Ovary (tissue), 9 donors: ENCODE results near the gene LIPC. TPM values are rescaled to one million over a fixed set of nuclear protein-coding genes. Genes with fewer than 3 reads are reported as not detected.
A peak's percentile ranks its signal among the peaks of the same experiment; 100 is the strongest.

Experiments used
- DNase-seq, 5 donors: peaks; one replicate each; pipeline ENCODE4 v3.0.0-alpha.2; 2019 to 2020
- H3K27ac ChIP-seq, 2 donors: fragments of 200-600 bp; one replicate each; pipeline versions ENCODE4 v1.5.1 to v1.8.0; 2019 to 2022
- H3K27me3 ChIP-seq: fragments of 200-600 bp; one replicate; pipeline ENCODE4 v1.8.0; 2022
- H3K36me3 ChIP-seq: fragments of 200-600 bp; sonication (generic); one replicate; pipeline ENCODE4 v1.5.1; 2019
- H3K4me1 ChIP-seq: one replicate; pipeline ENCODE4 v1.8.1; 2013; ENCODE audit warnings: mild to moderate bottlenecking, moderate library complexity; ENCODE audit not compliant: insufficient read depth
- H3K4me3 ChIP-seq: fragments of 200-600 bp; sonication (generic); one replicate; pipeline ENCODE4 v1.5.1; 2017
- H3K9me3 ChIP-seq, 2 donors: fragments of 200-600 bp in 1 of 2; sonication (generic) in 1 of 2; one replicate each; pipeline versions ENCODE4 v1.5.1 to v1.8.1; 2013 to 2019; ENCODE audit warnings: mild to moderate bottlenecking in 1 of 2, moderate library complexity in 1 of 2
- CTCF ChIP-seq, 3 donors: fragments of 450-650 bp in 2 of 3; fragments of 200-600 bp in 1 of 3; IDR thresholded peaks; one replicate each; pipeline versions ENCODE4 v1.5.1 to v1.8.0; 2016 to 2022; ENCODE audit warnings: antibody characterized with exemption in 3 of 3, mild to moderate bottlenecking in 1 of 3
- EP300 ChIP-seq: sonication (generic); formaldehyde crosslinking; IDR thresholded peaks from one replicate; pipeline ENCODE4 v1.6.1; 2017; ENCODE audit warnings: antibody characterized with exemption
- POLR2A ChIP-seq: fragments of 450-650 bp; IDR thresholded peaks from one replicate; pipeline ENCODE4 v1.6.1; 2017; ENCODE audit warnings: antibody characterized with exemption, mild to moderate bottlenecking, moderate library complexity
- WGBS, 3 donors: extraction: QIAGEN DNeasy Blood & Tissue Kit in 1 of 3; methylation state at CpG; one replicate each; pipeline versions ENCODE4 v1.1.5 to v1.1.7; 2013 to 2017; 5-methylcytosine and 5-hydroxymethylcytosine counted together
- intact Hi-C, 4 donors: fragments of 100-400 bp; cut with DNase I; formaldehyde crosslinking; loops; one replicate each; pipeline versions ENCODE4 v1.11.0 to v1.15.1; 2022 to 2023
- polyA plus RNA-seq, 2 donors: library from polyadenylated mRNA; stranded (reverse); fragments of 200-250 nt in 1 of 2; fragments of 350-450 nt in 1 of 2; fragmentation: Illumina TruSeq in 1 of 2; extraction: RNeasy Lipid Tissue Mini Kit (QIAGEN cat#74804) in 1 of 2; gene quantifications; one replicate each; pipeline ENCODE4 v1.2.3, GENCODE V29; 2013 to 2014
- total RNA-seq, 7 donors: library from RNA; depleted of rRNA in 2 of 7; stranded (reverse); fragments of >200 nt in 2 of 7; fragmentation: NEBNext Ultra II Directional in 3 of 7; extraction: Animal tissue kit (Norgen Biotek cat#: 25700) in 3 of 7; gene quantifications; one replicate each; pipeline versions ENCODE4 v1.1.0 to v1.2.4, GENCODE V29; 2016 to 2023
- donor health status: DM: no; HTN: no; CAD: no; lungs with moderate emphysema.
- donor health status: DM: no; HTN: no; CAD: no.
- donor health status: Bipolar disorder and iron deficiency.
- donor health status: DM: yes; HTN: yes; CAD: no.
- donor health status: DM: no; HTN: no; CAD: no.
- donor health status: DM: yes; HTN: yes; CAD: no.

The LIPC gene
- total and polyA plus RNA-seq, 9 donors: 0.28 to 1.1 (median 0.72) TPM

- WGBS, 3 donors: 40 to 44% (median 41%) methylated on average over 9 of the region's 9 CpGs
- Histone ChIP-seq H3K9me3 (no peaks in the 10 kb centered on the region), H3K36me3 (no peaks in the 10 kb centered on the region), H3K27me3 (no peaks in the 10 kb centered on the region), H3K27ac (peak overlapping the region; percentile 30 to 68), H3K4me3 (no peak overlapping the region), H3K4me1 (peaks cover 5% of the 10 kb centered on the region)
- peak; percentile 55 to 77 (median 65) for DNase-seq
- intact Hi-C loops: no loop called here
- no peak for TF ChIP-seq EP300
- no peak for TF ChIP-seq POLR2A
- no peak for TF ChIP-seq CTCF (IDR thresholded peaks at IDR 0.05)
These were observed 36.1 kb downstream of the LIPC start for GRCh38 chr15:58467722-58468423.

- peak in 2 of 5 donors; percentile 21 to 34 for DNase-seq
- intact Hi-C loops: no loop called here
- H3K4me1 ChIP-seq: peaks cover 12% of the 10 kb centered on the region
- no peak overlapping the region for H3K27ac ChIP-seq
- H3K27me3 ChIP-seq: no peaks in the 10 kb centered on the region
- H3K36me3 ChIP-seq: no peaks in the 10 kb centered on the region
- H3K9me3 ChIP-seq: no peaks in the 10 kb centered on the region
- H3K4me3 ChIP-seq: no peak overlapping the region
- no peak for TF ChIP-seq CTCF (IDR thresholded peaks at IDR 0.05)
- no peak for TF ChIP-seq POLR2A
- no peak for TF ChIP-seq EP300
- WGBS, 3 donors: 47 to 58% (median 54%) methylated on average over 11 of the region's 11 CpGs
These were observed 37.9 kb downstream of the LIPC start for GRCh38 chr15:58469432-58470353.

- Histone ChIP-seq H3K9me3 (no peaks in the 10 kb centered on the region), H3K4me3 (no peak overlapping the region), H3K27ac (no peak overlapping the region), H3K36me3 (no peaks in the 10 kb centered on the region), H3K4me1 (peaks cover 12% of the 10 kb centered on the region), H3K27me3 (no peaks in the 10 kb centered on the region)
- whole genome bisulfite sequencing, 3 donors: 89 to 95% (median 92%) methylated on average over 1 of the region's 1 CpG
- no peak for TF ChIP-seq POLR2A
- no peak for TF ChIP-seq EP300
- TF ChIP-seq CTCF (IDR thresholded peaks at IDR 0.05): no peak
- intact Hi-C loops: no loop called here
- no peak for DNase-seq
These were observed 39.6 kb downstream of the LIPC start for GRCh38 chr15:58471348-58471747.

- Histone ChIP-seq H3K4me1 (peaks cover 10% of the 10 kb centered on the region), H3K27me3 (no peaks in the 10 kb centered on the region), H3K27ac (no peak overlapping the region), H3K9me3 (no peaks in the 10 kb centered on the region), H3K36me3 (no peaks in the 10 kb centered on the region), H3K4me3 (no peak overlapping the region)
- intact Hi-C loops: no loop called here
- no peak for DNase-seq
- TF ChIP-seq CTCF (IDR thresholded peaks at IDR 0.05) (no peak), POLR2A (no peak), EP300 (no peak)
- 89 to 96% (median 95%) methylated on average over 4 of the region's 4 CpGs for WGBS, 3 donors
These were observed 40.4 kb downstream of the LIPC start for GRCh38 chr15:58472221-58472620.
